Measurements from ENCODE around the gene DGKB. TPM values are rescaled to one million over a fixed set of nuclear protein-coding genes. Genes with fewer than 3 reads are reported as not detected.

DGKB gene
- polyA plus RNA-seq, 4 donors = 2.8 to 5.4 (median 3.4) TPM

DNA sequence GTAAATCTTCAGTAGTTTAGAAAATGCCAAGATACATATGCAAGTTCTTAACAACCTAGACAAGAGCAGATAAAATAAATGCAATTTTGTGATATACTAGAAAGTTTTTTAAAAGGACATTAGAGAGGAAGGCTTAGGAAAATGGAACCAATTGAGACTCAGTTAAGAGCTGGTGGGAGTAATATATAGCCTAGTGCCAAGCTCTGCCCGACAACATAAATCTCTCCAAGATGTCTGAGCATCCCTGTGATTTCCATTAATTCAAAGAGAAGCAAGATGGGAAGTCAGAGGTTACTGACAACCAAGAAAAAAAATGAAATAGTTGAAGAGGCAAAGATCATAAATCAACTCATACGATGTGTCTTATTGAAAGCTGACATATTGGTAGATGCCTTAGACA, 74.5 kb downstream of the DGKB start:
- DNase-seq (ENCODE audit: low read depth in 4 of 4, low spot score in 3 of 4) = no peak

DNA sequence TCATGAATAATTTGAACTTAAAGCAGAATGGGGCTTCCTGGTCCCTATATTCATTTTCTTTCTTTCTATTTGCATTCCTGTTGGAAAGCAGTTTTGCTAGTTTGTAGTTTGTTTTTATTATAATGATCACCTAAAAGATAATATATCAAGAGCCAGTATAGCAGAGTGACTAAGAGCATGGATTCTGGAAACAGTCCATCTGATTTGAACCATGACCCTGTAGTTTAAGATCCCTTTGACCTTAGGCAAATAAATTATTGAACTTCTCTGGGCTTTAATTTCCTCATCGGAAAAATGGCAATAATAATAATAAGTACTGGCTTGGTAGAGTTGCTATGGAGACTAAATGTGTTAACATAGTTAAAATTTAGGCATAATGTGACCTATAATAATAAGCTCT, 76.1 kb downstream of the DGKB start:
- DNase-seq (ENCODE audit: low read depth in 4 of 4, low spot score in 3 of 4) = no peak

DNA sequence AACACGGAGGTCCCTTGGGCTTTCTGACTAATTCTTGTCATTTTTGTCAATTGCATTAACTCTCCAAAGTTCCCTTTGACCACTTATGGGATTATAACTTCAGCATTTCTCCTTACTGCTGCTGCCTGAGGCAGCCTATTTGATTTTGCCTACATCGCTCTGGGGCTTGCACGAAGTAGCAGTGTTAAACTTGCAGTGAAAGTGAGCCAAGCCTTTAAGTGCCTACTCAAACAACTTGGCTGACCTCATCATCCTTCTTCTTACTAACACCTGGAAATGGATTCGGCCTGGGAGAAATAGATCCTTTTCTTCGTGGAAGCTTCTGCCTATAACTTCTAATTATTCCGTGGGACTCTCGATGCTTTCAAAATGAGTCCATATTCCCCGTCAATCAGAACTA, 76.6 kb downstream of the DGKB start:
- no peak for DNase-seq (ENCODE audit: low read depth in 4 of 4, low spot score in 3 of 4)

DNA sequence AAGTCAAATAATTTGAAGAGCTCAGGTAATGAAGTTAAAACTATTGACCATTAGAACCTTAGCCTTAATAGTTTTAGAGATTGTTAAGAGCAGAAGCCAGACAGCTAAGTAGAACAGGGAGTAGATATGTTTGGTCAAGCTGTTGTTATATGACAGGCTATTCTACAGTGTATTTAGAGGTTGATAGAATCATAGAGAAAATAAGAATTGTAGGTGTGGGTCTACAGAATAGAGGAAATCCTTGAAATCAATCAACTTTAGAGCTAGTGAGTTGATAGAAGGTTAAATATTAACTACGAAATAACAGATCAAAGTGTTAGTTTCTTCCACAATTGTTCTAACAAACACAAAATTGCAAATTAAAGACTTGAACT, 80.1 kb downstream of the DGKB start:
- no peak for DNase-seq (ENCODE audit: low read depth in 4 of 4, low spot score in 3 of 4)

DNA sequence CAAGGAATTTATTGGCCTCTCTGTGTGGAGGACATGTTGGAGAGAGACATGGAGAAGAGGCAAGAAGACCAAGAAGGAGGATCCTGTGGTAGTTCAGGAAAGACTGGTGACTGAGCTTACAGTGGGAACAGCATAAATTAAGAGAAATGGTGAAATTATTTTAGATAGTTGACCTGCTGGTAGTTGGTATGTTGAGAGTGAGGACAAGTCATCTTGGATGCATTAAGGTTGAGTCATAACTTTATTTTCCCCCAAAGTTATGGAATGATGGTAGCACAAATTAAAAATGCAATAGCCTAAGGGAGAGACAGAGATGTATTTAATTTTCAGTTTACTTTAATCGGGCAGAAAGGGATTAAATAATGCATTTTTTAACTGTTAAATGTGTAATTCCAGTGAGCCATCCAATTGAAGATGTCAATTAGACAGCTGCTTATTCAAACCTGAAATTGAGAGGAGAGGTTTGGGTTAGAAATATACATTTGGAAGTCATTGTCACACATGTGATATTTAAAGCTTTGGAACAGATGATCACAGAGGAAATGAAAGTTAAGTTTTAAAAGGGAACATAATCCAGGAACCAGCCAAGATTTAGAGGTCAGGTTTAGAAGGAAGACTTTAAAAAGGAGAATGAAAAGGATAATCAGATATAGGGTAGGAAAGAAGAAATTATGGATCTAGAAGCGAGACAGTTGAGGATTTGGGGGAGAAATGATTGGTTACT, 80.6 kb downstream of the DGKB start:
- no peak for DNase-seq (ENCODE audit: low read depth in 4 of 4, low spot score in 3 of 4)

DNA sequence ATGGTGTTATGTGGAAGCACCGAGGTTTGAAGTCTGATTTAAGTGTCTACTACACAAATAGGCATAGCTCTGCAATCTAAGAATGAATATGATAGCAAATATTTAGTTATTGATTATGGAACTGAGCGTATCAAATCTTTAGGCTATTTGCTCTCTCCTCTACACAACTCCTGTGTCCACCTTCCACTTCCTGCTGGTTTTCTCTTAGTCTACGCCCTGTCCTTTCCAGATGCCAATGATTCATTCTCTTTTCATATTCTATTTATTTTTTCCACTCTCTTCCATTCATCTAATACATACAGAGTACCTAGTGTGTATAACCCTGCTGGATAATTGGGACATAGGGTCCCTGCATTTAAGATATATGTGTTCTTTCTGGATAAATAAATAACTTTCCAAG, 83.7 kb downstream of the DGKB start:
- no peak for DNase-seq (ENCODE audit: low read depth in 4 of 4, low spot score in 3 of 4)

DNA sequence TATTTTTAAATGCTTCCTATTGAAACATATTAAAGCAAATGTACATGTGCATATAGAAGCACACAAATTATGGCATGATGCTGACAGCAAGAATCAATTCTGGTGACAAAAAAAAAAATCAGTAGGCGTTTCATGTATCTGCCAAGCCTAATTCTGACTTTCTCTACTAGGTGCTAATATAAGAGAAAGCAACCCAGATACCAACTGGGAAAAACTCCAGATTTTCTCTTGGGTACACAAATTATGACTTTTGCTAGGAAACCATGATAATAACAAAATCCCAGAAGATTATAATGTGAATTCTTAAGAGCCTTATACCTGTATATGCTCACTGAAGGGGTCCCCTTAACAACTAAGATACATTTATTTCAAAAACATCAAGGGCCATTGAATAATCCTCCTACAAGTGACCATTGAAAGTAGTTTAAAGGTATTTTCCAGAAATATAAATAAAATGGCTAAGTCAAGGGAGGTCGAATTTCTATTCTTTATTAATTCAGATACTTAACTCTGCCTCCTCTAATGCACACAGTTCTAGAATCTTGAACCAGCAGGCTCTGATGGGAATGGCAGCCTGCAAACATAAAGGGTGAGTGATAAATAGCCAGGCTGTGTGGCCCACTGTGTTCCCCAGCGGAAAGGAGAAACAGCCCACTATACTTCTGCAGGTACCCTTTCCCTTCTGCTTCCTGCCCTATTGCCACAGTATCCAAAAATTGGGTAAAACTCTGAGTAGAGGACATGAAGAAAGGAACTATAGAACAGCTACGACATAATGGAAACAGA, 84.5 kb downstream of the DGKB start:
- no peak for DNase-seq (ENCODE audit: low read depth in 4 of 4, low spot score in 3 of 4)

DNA sequence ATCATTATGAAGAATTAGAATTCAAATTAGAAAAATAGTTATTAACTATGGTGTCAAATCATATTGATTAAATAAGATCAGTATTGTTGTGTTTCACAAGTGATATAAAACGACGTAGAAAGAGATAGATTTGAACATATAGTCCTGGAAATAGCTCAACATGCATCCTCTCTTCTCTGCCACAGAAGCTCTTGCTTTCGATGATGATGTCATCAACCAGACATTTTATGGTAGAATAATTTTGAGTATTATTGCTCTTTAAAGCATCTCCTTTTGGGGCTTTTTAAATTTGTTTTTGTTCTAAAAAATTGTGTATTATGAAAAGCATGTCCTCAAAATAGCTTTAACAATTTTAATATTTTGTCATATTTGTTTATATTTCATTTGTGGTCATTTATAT, 95.0 kb downstream of the DGKB start:
- no peak for DNase-seq (ENCODE audit: low read depth in 4 of 4, low spot score in 3 of 4)

DNA sequence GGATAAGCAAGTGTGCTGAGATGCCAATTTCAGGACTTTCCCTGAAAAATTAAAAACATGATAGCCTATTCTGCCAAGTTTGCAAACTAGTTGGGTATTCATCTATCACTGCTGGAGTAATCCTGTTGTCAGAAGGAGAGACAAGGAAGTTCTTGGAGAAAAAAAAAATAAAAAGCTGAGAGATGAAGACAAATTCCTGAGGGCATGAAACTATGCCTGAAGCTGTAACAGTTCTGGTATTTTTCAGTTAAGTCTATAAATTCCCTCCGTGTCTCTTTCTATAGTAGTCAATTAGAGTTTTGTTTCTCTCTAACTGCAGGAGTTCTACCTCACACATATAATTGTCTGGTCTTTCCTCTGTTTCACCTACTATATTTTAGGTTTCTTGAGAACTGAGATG, 95.7 kb downstream of the DGKB start:
- DNase-seq (ENCODE audit: low read depth in 4 of 4, low spot score in 3 of 4) = no peak

DNA sequence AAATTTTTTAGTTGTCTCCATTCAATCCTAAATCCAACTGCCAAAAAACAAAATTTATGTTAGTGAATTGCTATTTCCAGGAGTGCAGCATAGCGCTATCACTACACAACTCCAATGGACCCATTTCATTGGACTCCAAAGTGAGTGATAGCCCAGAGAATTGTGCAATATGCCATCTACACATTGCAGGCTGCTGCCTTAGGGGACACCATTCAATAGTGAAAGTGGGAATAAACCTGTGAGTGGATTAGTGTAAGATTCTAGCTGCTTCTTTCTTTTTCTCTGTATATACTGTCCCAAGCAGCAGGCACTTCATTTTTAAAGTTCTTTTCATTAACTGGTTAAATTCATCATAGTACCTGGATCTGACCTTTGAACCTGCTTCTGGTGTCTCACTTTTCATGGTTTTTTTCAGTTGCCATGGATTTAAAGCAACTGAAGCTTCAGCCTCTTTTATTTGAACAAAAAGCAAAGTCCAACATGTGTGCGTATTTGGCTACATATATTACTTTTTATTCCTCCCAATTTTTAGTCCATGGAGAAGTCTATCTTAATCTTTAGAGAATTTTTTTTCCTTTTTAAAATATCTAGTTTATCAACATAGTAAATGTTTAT, 97.3 kb downstream of the DGKB start:
- DNase-seq (ENCODE audit: low read depth in 4 of 4, low spot score in 3 of 4) = no peak

DNA sequence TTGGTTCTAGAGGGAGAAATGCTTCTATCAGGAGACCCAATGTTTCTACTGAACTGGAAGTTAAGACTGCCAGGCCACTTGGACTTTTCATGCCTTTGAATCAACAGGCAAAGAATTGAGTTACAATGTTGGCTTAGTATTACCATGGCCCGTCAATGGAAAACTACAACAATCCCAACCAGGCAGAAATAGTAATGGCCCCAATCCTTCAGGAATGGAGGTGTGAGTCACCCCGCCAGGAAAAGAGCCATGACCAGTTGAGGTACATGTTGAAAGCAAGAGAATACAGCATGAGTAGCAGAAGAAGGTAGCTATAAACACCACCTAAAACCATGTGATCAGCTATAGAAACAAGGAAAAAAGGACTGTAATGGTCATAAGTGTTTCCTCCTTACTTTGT, 101.9 kb downstream of the DGKB start:
- no peak for DNase-seq (ENCODE audit: low read depth in 4 of 4, low spot score in 3 of 4)

DNA sequence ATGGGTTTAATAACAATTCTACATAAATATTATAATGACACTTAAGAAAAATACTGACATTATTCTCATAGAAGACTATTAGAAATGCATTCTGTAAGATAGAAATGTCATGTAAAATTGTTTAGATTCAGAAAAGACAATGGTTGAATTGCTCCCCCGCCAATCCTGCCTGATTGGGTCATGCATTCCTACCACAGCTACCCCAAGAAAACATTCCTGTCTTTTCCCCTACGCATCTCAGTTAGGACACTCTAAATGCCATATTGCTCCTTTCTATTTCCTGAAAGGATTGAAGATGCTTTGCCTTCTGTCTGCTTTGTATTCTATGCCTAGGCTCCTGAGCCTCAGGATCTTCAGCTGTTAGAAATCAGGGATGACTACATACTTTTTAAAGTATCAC, 109.4 kb downstream of the DGKB start:
- no peak for DNase-seq (ENCODE audit: low read depth in 4 of 4, low spot score in 3 of 4)

DNA sequence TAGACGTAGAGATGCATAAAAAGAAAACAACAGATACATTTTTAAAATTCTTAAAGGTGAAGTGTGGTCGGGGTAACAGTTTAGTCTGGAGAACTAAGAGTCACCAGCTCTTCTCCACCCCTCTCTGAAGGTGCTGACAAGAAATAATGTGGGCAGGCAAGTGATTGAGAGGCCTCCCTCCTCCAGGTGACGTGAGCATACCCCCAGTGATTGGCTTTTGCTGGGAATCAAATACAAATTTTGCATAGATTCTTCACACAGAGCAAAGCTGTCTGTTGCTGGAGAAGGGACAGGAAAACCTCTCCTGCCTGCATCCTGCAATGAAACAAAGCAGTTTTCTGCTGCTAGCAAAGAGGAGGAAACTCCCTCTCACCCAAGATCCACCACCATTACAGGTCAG, 115.0 kb downstream of the DGKB start:
- no peak for DNase-seq (ENCODE audit: low read depth in 4 of 4, low spot score in 3 of 4)

DNA sequence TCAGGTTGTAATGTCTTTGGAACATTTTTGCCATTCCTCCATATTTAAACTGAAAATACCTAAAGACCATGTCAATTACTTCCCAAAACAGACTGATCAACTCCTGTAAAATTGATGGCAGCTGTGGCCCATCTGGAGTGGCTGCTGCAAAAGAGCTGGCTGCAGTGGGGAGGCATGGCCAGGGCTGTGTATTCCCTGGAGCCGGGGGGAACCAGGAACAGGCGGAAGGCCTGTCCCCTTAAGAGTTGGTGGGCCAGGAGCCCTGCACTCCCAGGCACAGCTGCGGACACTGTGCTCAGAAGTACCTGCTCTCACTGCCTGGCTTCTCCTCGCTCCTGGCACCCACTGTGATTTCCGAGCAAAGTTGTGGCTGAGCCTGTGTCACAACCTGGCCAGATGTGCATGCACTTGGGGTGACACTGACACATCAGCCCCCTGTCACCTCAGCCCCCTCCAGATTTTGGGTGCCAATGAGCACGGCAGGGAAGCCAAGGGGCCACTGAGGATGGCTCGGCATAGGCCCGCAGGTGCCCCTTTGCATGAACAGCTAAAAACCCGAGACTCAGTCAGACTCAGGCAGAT, 116.1 kb downstream of the DGKB start:
- no peak for DNase-seq (ENCODE audit: low read depth in 4 of 4, low spot score in 3 of 4)

DNA sequence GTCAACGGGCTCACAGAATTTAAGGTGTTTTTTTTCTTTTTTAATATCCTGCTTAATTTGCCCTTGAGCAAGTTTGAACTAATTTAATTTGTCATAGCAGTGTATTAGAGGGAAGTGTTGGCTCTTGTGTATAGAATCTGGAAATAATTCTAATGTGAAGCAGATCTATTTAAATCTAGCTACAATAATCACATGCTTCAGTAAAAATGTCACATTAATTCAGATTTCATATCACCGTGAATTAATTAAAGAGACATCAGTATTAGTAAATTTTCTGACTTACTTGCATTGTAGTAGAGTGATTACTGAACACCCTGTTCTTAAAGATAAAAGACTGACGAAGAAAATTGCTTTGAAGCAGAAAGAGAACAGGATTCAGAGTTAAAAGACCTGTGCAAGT, 124.7 kb downstream of the DGKB start:
- DNase-seq (ENCODE audit: low read depth in 4 of 4, low spot score in 3 of 4) = no peak

DNA sequence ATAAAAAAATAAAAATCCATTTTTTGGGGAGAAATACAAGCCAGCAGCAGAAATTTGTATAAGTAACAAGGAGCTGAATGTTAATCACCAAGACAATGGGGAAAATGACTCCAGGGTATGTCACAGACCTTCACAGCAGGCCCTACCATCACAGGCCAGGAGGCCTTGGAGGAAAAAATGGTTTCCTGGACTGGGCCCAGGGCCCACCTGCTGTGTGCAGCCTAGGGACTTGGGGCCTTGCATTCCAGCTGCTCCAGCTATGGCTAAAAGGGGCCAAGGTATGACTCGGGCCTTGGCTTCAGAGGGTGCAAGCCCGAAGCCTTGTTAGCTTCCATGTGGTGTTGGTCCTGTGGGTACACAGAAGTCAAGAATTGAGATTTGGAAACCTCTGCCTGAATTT, 126.3 kb downstream of the DGKB start:
- DNase-seq (ENCODE audit: low read depth in 4 of 4, low spot score in 3 of 4) = no peak

DNA sequence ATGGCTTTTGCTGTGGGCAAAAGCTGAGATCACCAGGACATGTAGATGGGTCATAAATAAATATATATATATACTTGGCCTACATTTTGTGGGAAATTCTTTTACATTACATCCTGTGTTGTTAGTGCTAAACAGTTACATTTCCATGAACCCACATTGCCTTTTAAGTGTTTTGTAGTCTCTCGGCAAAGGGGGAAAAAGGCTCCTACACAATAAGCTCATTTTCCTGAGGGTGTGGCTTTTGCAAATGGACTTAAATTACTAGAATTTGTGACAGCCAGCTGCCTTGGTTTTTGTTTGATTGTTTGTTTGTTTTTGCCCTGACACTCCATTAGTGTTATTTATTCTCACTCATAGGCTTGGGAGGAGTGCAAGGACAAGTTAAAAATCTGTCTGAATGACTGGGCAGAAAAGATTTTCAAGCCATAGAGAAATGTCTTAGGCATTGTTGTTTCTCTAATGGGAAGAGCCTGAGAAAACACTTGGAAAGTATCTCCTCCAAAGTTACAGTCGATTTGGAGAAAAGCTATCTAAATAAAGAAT, 128.8 kb downstream of the DGKB start:
- DNase-seq (ENCODE audit: low read depth in 4 of 4, low spot score in 3 of 4) = no peak

DNA sequence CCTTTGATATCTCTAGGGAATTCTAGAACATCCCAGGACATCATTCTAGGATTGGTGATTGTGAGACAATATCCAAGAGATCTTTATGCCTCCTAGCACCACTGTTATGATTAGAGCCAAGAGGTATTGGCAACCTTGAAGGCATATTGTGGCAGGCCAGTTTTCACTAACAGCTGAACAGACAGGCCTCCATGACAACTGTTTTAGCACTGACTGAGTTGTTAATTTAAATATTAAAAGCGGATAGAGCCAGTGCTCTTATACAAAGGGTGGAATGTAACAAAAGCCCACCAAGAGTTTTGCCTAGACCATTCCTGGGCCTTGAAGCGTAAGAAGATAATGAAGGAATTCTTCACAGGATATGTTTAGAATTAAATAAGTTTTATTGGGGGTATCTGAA, 131.9 kb downstream of the DGKB start:
- no peak for DNase-seq (ENCODE audit: low read depth in 4 of 4, low spot score in 3 of 4)

DNA sequence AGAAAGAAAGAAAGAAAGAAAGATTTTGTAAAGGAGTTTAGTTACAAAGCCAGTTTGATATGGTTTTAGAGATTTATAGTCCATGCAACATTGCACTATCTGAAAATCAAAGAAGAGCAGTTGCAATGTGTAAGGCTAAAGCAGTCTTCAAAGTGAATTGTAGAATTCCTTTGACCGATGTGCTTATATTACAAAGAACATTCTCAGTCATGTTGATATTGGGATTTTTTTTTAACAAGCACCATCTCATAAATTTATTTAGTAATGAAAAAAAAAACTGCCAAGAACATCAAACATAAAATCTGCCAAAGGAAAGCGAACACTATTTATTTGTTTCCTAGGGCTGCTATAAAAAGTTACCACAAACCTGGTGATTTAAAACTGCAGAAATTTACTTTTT, 133.3 kb downstream of the DGKB start:
- DNase-seq (ENCODE audit: low read depth in 4 of 4, low spot score in 3 of 4) = no peak

DNA sequence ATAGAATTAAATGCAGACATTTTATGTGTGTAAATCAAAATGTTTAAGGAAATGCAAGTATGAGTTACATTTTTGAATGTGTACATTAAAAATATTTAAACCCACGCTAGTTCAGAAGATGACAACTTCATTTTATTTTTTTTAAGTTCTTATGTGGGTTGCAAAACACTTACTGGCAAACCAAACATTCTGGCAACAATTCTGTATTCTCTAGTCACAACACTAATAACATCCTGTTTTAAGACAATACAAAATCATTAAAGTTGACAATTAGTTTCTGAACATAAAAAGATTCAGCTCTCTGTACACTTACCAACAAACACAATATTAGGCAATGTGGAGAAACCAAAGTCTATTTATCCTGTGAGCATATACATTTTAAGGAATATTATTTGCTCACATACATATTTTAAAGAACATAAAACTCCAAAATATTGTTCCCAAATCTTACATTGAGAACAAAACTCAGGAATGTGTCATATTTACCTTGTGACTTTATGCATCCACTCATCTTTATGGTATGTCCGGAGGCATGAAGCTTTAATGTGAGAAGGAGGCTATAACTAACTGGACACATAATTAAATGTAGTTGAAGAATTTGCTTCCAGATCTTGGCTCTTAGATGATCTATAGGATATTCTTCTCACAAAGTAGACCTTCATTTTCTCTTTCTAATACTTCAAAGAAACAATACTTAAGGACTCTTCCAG, 134.7 kb downstream of the DGKB start:
- DNase-seq (ENCODE audit: low read depth in 4 of 4, low spot score in 3 of 4) = no peak

DNA sequence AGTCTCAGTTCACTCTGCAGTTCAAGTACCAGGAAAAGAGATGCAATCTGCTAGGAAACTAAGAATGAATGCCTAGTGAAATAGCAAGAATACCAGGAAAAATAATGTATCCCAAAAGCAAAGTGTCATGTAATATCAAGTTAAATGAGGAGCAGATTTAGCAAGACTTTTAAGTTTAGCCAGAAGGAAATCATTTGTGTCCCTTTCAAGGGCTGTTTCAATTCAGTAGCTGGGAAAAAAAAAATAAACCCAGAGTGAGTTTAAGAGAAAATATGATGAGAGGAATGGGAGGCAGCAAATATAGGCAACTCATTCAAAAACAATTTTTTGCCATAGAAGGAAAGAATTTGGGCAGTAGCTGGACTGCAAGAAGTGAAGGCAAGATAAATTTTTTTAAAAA, 135.8 kb downstream of the DGKB start:
- DNase-seq (ENCODE audit: low read depth in 4 of 4, low spot score in 3 of 4) = no peak

All from left renal pelvis (tissue), 4 donors.